ENCODE data around the gene HBM. TPM values are rescaled to one million over a fixed set of nuclear protein-coding genes. Genes with fewer than 3 reads are reported as not detected.
"Not testable (repeated sequence)": the region's sequence is repeated elsewhere in the genome, so short reads cannot be mapped to it uniquely, and the experiment has no call there.

HBM gene
- total RNA-seq, 1 experiment from 2014 or later = not detected

DNA sequence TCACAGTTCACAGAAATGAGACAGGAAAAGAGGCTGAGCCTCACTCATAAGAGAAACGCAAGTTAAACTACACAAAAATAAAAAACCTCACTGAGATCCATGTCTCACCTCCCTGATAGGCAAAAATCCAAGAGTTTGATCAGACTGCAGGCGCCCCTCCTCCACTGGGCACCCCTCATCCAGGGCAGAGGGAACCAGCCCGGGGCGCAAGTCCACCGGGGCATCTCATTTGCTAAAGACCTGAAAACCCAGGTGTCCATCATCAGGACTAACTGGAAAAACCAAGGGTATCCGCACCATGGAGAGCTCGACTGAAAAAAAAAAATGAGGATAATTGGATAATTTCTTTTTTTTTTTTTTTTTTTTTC is 10.8 kb upstream of the HBM start:
- CTCF ChIA-PET = no interaction called here
- H3K27me3 ChIP-seq (replicated peaks; ENCODE audit: insufficient read depth, low read depth, low read length, poor library complexity) = no peaks in the 10 kb centered on the region
- H3K9me3 ChIP-seq (ENCODE audit: low read depth, low read length, poor library complexity, severe bottlenecking) = no peaks in the 10 kb centered on the region

DNA sequence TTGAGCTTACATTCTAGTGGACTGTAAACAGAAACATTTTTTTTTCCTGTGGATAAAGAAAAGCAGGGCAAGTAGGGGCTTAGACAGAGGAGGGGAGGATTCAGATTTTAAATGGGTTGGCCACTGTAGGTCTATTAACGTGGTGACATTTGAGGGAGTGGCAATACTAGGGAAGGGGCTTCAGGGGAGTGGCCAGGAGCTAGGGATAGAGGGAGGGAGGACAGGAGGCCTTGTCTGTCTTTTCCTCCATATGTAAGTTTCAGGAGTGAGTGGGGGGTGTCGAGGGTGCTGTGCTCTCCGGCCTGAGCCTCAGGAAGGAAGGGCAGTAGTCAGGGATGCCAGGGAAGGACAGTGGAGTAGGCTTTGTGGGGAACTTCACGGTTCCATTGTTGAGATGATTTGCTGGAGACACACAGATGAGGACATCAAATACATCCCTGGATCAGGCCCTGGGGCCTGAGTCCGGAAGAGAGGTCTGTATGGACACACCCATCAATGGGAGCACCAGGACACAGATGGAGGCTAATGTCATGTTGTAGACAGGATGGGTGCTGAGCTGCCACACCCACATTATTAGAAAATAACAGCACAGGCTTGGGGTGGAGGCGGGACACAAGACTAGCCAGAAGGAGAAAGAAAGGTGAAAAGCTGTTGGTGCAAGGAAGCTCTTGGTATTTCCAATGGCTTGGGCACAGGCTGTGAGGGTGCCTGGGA is 6.5 kb upstream of the HBM start:
- Histone ChIP-seq H3K36me3 (ENCODE audit: insufficient read depth, low read length, poor library complexity, severe bottlenecking) (no peaks in the 10 kb centered on the region), H3K27me3 (replicated peaks; ENCODE audit: insufficient read depth, low read depth, low read length, poor library complexity) (no peaks in the 10 kb centered on the region), H3K9me3 (ENCODE audit: low read depth, low read length, poor library complexity, severe bottlenecking) (no peaks in the 10 kb centered on the region), H3K4me3 (ENCODE audit: low read depth, low read length, poor library complexity, severe bottlenecking) (no peak overlapping the region), H3K4me1 (ENCODE audit: insufficient read depth, low read length, poor library complexity, severe bottlenecking) (no peaks in the 10 kb centered on the region), H3K27ac (ENCODE audit: low read depth, low read length, poor library complexity, severe bottlenecking) (no peak overlapping the region)
- CTCF ChIA-PET = no interaction called here
- no peak for DNase-seq (ENCODE audit: low spot score)
- intact Hi-C loops (cut with micrococcal nuclease; ENCODE audit: unreplicated experiment) = no loop called here
- TF ChIP-seq, protein P1, sequence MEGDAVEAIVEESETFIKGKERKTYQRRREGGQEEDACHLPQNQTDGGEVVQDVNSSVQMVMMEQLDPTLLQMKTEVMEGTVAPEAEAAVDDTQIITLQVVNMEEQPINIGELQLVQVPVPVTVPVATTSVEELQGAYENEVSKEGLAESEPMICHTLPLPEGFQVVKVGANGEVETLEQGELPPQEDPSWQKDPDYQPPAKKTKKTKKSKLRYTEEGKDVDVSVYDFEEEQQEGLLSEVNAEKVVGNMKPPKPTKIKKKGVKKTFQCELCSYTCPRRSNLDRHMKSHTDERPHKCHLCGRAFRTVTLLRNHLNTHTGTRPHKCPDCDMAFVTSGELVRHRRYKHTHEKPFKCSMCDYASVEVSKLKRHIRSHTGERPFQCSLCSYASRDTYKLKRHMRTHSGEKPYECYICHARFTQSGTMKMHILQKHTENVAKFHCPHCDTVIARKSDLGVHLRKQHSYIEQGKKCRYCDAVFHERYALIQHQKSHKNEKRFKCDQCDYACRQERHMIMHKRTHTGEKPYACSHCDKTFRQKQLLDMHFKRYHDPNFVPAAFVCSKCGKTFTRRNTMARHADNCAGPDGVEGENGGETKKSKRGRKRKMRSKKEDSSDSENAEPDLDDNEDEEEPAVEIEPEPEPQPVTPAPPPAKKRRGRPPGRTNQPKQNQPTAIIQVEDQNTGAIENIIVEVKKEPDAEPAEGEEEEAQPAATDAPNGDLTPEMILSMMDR (conservative IDR thresholded peaks at IDR 0.05; ENCODE audit: low read depth, low read length) = no peak
- no peak for TF ChIP-seq EZH2 (IDR thresholded peaks at IDR 0.05; ENCODE audit: borderline replicate concordance, low read depth, low read length, poor library complexity, severe bottlenecking)
- BruUV-seq (replicated peaks) = no TSS peak
- POLR2A ChIA-PET (ENCODE audit: low non-redundant PET) = interaction anchor here (0.6 kb wide), 1 partner anchor 238 kb away, joined by 3 read pairs; the partner anchor contains the start of gene NME4

More for the DNA sequence above, 10.8 kb upstream of the HBM start:
- no peak overlapping the region for H3K27ac ChIP-seq (ENCODE audit: low read depth, low read length, poor library complexity, severe bottlenecking)
- intact Hi-C loops (cut with micrococcal nuclease; ENCODE audit: unreplicated experiment) = no loop called here
- no TSS peak for BruUV-seq (replicated peaks)
- peak overlapping the region; percentile 57 for H3K4me3 ChIP-seq (ENCODE audit: low read depth, low read length, poor library complexity, severe bottlenecking)
- POLR2A ChIA-PET (ENCODE audit: low non-redundant PET) = no interaction called here
- no peaks in the 10 kb centered on the region for H3K36me3 ChIP-seq (ENCODE audit: insufficient read depth, low read length, poor library complexity, severe bottlenecking)
- DNase-seq (ENCODE audit: low spot score) = no peak
- TF ChIP-seq EZH2 (IDR thresholded peaks at IDR 0.05; ENCODE audit: borderline replicate concordance, low read depth, low read length, poor library complexity, severe bottlenecking) = no peak
- TF ChIP-seq, protein P1 (conservative IDR thresholded peaks at IDR 0.05; ENCODE audit: low read depth, low read length) = no peak
- no peaks in the 10 kb centered on the region for H3K4me1 ChIP-seq (ENCODE audit: insufficient read depth, low read length, poor library complexity, severe bottlenecking)

DNA sequence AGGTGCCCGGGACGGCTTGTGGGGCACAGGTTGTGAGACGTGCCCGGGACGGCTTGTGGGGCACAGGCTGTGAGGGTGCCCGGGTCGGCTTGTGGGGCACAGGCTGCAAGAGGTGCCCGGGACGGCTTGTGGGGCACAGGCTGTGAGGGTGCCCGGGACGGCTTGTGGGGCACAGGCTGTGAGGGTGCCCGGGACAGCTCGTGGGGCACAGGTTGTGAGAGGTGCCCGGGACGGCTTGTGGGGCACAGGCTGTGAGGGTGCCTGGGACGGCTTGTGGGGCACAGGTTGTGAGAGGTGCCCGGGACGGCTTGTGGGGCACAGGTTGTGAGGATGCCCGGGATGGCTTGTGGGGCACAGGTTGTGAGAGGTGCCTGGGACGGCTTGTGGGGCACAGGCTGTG is 5.5 kb upstream of the HBM start:
- H3K9me3 ChIP-seq (ENCODE audit: low read depth, low read length, poor library complexity, severe bottlenecking); POLR2A ChIA-PET (ENCODE audit: low non-redundant PET); BruUV-seq (replicated peaks); H3K4me1 ChIP-seq (ENCODE audit: insufficient read depth, low read length, poor library complexity, severe bottlenecking); DNase-seq (ENCODE audit: low spot score); intact Hi-C loops (cut with micrococcal nuclease; ENCODE audit: unreplicated experiment); CTCF ChIA-PET; H3K4me3 ChIP-seq (ENCODE audit: low read depth, low read length, poor library complexity, severe bottlenecking); H3K27ac ChIP-seq (ENCODE audit: low read depth, low read length, poor library complexity, severe bottlenecking); H3K27me3 ChIP-seq (replicated peaks; ENCODE audit: insufficient read depth, low read depth, low read length, poor library complexity); H3K36me3 ChIP-seq (ENCODE audit: insufficient read depth, low read length, poor library complexity, severe bottlenecking): not testable (repeated sequence)

DNA sequence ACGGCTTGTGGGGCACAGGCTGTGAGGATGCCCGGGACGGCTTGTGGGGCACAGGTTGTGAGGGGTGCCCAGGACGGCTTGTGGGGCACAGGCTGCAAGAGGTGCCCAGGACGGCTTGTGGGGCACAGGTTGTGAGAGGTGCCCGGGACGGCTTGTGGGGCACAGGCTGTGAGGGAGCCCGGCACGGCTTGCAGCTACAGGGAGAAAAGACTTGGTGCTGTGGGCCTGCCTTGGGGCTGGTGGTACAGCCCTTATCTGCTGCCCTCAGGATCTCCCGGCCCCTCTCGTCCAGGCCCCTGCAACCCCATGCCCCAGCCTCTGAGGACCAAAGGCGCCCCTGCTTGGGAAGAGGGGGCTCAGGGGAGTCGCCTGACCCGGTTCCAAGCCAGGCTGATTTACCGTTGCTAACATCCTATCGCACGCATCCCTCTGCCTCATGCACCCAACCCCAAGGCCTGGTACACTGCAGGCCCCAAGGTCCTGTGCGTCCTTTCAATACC is 5.0 kb upstream of the HBM start:
- Histone ChIP-seq H3K27me3 (replicated peaks; ENCODE audit: insufficient read depth, low read depth, low read length, poor library complexity) (peaks cover 5% of the 10 kb centered on the region), H3K4me1 (ENCODE audit: insufficient read depth, low read length, poor library complexity, severe bottlenecking) (peaks cover 6% of the 10 kb centered on the region), H3K9me3 (ENCODE audit: low read depth, low read length, poor library complexity, severe bottlenecking) (no peaks in the 10 kb centered on the region), H3K4me3 (ENCODE audit: low read depth, low read length, poor library complexity, severe bottlenecking) (no peak overlapping the region), H3K36me3 (ENCODE audit: insufficient read depth, low read length, poor library complexity, severe bottlenecking) (no peaks in the 10 kb centered on the region), H3K27ac (ENCODE audit: low read depth, low read length, poor library complexity, severe bottlenecking) (no peak overlapping the region)
- DNase-seq (ENCODE audit: low spot score) = no peak
- no TSS peak for BruUV-seq (replicated peaks)
- ChIA-PET CTCF (no interaction called here), POLR2A (ENCODE audit: low non-redundant PET) (no interaction called here)
- intact Hi-C loops (cut with micrococcal nuclease; ENCODE audit: unreplicated experiment) = no loop called here
- TF ChIP-seq, protein P1 (conservative IDR thresholded peaks at IDR 0.05; ENCODE audit: low read depth, low read length) = no peak
- no peak for TF ChIP-seq EZH2 (IDR thresholded peaks at IDR 0.05; ENCODE audit: borderline replicate concordance, low read depth, low read length, poor library complexity, severe bottlenecking)

Measured in A673 (cell line).